Effector memory CD8-positive, alpha-beta T cell (primary cell): Measurements from ENCODE around the gene PPAN.

Experiments used
- ATAC-seq: fragments of 150-1000 bp; cut with Tn5 transposase; replicated peaks from 2 replicates; pipeline ENCODE4 v1.10.0; 2021; ENCODE audit warnings: mild to moderate bottlenecking, moderate library complexity
- DNase-seq, 3 experiments: peaks; one replicate each; pipeline ENCODE4 v3.0.0; 2021
- H3K27ac Mint-ChIP-seq, 2 donors: one replicate each; pipeline ENCODE4 v1.8.0; 2022; ENCODE audit warnings: mild to moderate bottlenecking in 2 of 2, mixed read lengths in 2 of 2, moderate library complexity in 2 of 2
- H3K27me3 Mint-ChIP-seq, 2 donors: one replicate each; pipeline ENCODE4 v1.8.0; 2022; ENCODE audit warnings: mixed read lengths in 2 of 2
- H3K36me3 Mint-ChIP-seq: one replicate; pipeline ENCODE4 v1.8.0; 2022; ENCODE audit warnings: mild to moderate bottlenecking, moderate library complexity, mixed read lengths; ENCODE audit not compliant: insufficient read depth
- H3K4me1 Mint-ChIP-seq, 2 donors: one replicate each; pipeline ENCODE4 v1.8.0; 2022; ENCODE audit warnings: low read depth in 2 of 2, mixed read lengths in 2 of 2
- H3K4me3 Mint-ChIP-seq, 2 donors: one replicate each; pipeline ENCODE4 v1.8.0; 2022; ENCODE audit warnings: mild to moderate bottlenecking in 2 of 2, mixed read lengths in 2 of 2, moderate library complexity in 2 of 2
- H3K9me3 Mint-ChIP-seq, 2 donors: one replicate each; pipeline ENCODE4 v1.8.0; 2022; ENCODE audit warnings: mixed read lengths in 2 of 2

Gene PPAN

DNA sequence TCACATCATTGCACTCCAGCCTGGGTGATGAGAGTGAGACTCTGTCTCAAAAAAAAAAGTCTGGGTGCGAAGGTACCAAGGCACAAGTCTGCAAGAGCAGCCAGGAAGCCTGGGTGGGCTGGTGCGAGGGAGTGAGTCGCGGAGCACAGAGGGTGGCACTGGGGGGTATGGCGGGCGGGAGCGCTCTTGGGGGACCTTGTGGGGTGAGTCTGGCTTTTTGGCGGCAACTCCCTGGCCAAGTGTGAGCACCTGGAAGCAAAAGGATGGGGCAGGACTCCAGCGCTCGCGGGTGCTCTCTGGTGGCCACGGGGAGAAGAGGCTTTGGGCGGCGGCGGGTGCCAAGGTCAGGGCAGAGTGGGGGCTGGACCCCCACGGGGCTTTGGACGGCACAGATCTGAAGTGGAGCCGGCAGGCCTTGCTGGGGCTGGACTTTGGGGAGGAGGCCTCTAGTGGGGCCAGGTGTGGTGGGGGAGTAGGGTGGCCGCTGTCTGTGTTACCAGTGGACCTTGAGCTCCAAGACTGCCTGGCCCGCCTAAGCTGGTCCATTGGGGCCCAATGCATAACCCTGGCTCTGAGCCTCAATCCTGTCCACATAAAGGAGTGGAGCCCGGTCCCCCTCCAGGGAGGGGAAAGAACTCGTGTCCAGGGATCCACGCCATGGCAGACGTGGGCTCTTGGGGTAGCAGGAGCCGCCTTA, 6.9 kb downstream of the PPAN start:
- H3K27ac Mint-ChIP-seq = peak overlapping the region; percentile 93 to 94
- peaks cover 95% of the 10 kb centered on the region for H3K36me3 Mint-ChIP-seq
- H3K4me1 Mint-ChIP-seq = peaks cover 50 to 51% of the 10 kb centered on the region in 2 donors
- H3K27me3 Mint-ChIP-seq = no peaks in the 10 kb centered on the region
- ATAC-seq = peak; percentile 54
- DNase-seq = peak; percentile 65 to 74 (median 69)
- H3K9me3 Mint-ChIP-seq = no peaks in the 10 kb centered on the region
- H3K4me3 Mint-ChIP-seq = peak overlapping the region; percentile 73 to 74

DNA sequence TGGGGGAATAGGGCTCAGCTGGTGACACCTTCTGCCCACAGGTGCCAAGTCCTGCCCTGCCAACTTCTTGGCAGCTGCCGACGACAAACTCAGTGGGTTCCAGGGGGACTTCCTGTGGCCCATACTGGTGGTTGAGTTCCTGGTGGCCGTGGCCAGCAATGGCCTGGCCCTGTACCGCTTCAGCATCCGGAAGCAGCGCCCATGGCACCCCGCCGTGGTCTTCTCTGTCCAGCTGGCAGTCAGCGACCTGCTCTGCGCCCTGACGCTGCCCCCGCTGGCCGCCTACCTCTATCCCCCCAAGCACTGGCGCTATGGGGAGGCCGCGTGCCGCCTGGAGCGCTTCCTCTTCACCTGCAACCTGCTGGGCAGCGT, 7.4 kb downstream of the PPAN start:
- ATAC-seq (no peak), DNase-seq (no peak)
- H3K27ac Mint-ChIP-seq = peak overlapping the region; percentile 93 to 94
- peaks cover 93% of the 10 kb centered on the region for H3K36me3 Mint-ChIP-seq
- peak overlapping the region; percentile 73 to 74 for H3K4me3 Mint-ChIP-seq
- peaks cover 51% of the 10 kb centered on the region in 2 donors for H3K4me1 Mint-ChIP-seq
- H3K27me3 Mint-ChIP-seq = no peaks in the 10 kb centered on the region
- H3K9me3 Mint-ChIP-seq = no peaks in the 10 kb centered on the region

DNA sequence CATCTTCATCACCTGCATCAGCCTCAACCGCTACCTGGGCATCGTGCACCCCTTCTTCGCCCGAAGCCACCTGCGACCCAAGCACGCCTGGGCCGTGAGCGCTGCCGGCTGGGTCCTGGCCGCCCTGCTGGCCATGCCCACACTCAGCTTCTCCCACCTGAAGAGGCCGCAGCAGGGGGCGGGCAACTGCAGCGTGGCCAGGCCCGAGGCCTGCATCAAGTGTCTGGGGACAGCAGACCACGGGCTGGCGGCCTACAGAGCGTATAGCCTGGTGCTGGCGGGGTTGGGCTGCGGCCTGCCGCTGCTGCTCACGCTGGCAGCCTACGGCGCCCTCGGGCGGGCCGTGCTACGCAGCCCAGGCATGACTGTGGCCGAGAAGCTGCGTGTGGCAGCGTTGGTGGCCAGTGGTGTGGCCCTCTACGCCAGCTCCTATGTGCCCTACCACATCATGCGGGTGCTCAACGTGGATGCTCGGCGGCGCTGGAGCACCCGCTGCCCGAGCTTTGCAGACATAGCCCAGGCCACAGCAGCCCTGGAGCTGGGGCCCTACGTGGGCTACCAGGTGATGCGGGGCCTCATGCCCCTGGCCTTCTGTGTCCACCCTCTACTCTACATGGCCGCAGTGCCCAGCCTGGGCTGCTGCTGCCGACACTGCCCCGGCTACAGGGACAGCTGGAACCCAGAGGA, 7.9 kb downstream of the PPAN start:
- Mint-ChIP-seq H3K36me3 (peaks cover 93% of the 10 kb centered on the region), H3K4me1 (peaks cover 55 to 56% of the 10 kb centered on the region in 2 donors), H3K27ac (peak overlapping the region; percentile 93 to 94), H3K4me3 (peak overlapping the region; percentile 73 to 74), H3K27me3 (no peaks in the 10 kb centered on the region), H3K9me3 (no peaks in the 10 kb centered on the region)
- no peak for DNase-seq
- no peak for ATAC-seq

DNA sequence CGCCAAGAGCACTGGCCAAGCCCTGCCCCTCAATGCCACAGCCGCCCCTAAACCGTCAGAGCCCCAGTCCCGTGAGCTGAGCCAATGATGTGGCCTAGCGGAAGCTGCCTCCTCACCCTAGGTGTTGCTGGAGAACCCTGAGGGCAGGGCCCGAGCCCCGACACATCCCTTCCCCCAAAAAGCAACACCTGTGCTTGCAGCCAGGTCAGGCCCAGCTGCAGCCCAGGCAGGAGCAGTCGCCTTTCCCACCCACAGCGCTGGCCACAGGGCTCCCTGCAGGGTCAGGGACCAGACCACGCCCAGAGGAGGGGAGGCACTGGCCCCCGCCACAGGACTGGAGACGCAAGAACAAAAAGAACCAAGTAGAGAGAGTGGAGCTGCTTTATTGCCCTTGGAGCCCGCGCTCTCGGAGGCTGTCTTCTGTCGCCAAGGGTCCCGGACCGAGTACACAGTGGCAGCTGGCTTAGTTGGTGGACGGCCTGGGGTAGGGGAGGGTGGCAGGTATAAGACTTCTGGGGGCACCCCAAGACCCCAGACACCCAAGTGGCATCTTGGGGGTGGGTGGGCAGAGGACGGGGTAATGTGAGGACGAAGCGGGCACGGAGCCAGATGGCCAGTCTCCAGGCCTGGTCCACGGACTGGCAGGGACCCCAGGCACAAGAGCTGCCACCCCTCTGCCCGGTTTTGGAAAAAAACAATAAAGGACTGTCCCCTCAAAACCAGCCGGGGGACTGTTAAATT, 8.7 kb downstream of the PPAN start:
- peaks cover 93% of the 10 kb centered on the region for H3K36me3 Mint-ChIP-seq
- no peaks in the 10 kb centered on the region for H3K27me3 Mint-ChIP-seq
- no peak for DNase-seq
- peak overlapping the region; percentile 46 to 73 for H3K4me3 Mint-ChIP-seq
- peaks cover 55 to 56% of the 10 kb centered on the region in 2 donors for H3K4me1 Mint-ChIP-seq
- H3K9me3 Mint-ChIP-seq = no peaks in the 10 kb centered on the region
- peak overlapping the region; percentile 60 to 94 for H3K27ac Mint-ChIP-seq
- ATAC-seq = no peak

DNA sequence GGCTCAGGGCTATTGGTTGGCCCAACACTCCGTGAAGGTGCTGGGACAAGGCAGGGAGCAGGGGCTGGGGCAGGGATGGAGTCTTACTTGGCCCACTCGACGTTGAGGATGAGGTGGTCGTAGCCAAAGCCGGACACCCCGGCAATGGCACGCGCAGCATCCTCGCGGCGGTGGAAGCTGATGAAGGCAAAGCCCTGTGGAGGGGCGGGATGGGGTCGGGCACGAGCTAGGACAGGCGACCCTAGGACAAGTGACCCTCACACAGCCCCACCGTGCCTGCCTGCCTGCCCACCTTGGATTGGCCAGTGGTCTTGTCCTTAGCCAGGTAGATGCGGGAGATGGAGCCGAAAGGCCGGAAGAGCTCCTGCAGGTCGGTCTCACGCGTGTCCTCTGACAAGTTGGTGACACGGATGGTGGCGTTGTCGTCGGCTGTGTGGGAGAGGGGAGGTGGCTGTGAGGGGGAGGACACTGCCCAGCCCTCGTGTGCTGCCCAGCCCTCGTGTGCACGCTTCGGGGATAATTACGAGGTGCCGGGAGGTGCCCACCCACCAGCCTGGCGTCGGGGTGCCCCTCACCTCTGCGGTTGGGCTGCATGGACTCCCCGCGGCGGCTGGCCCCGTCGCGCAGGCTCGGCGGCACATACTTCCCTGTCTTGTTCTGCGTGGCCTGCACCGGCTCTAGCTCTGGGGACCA, 9.4 kb downstream of the PPAN start:
- DNase-seq (no peak), ATAC-seq (no peak)
- peak overlapping the region; percentile 67 to 94 for H3K27ac Mint-ChIP-seq
- H3K4me1 Mint-ChIP-seq = peaks cover 53% of the 10 kb centered on the region in 2 donors
- H3K27me3 Mint-ChIP-seq = no peaks in the 10 kb centered on the region
- H3K4me3 Mint-ChIP-seq = peak overlapping the region; percentile 54 to 73
- no peaks in the 10 kb centered on the region for H3K9me3 Mint-ChIP-seq
- H3K36me3 Mint-ChIP-seq = peaks cover 89% of the 10 kb centered on the region

DNA sequence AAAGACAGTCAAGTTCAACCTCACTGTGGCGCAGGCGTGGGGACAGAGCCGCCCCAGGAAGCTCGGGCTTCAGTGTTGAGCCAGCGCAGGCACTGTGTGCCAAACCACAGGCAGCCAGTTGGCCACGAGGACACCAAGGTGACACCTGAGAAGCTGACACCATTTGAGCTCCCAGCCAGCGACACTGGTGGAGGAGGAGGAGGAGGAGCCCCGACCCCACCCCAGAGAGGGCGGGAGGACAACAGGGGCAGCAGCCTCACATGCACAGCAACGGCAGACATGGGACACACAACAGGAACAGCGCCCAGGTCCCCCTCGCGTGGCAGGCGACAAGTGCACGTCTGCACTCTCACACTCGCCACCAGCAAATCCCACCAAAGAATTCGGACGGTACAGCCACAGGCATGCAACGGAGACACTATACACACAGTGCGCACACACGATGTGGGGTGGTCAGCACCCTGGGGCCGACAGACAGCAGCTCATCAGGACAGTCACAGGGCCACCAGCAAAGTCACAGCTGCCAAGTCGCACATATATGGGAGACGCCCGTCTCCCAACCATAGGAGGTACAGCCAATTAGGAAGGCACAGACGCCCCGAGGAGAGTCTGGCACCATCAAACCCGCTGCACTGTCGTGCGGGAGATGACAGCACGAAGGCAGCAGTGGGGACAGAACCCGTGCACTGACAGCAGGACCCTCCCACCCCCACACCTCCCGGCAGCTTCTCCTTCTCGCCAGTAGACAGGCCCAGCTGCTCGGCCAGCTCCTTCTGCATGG, 10.1 kb downstream of the PPAN start:
- peak overlapping the region; percentile 27 to 54 for H3K4me3 Mint-ChIP-seq
- H3K27me3 Mint-ChIP-seq = no peaks in the 10 kb centered on the region
- no peaks in the 10 kb centered on the region for H3K9me3 Mint-ChIP-seq
- H3K27ac Mint-ChIP-seq = peak overlapping the region; percentile 67 to 94
- H3K36me3 Mint-ChIP-seq = peaks cover 81% of the 10 kb centered on the region
- DNase-seq (no peak), ATAC-seq (no peak)
- peaks cover 48% of the 10 kb centered on the region in 2 donors for H3K4me1 Mint-ChIP-seq

DNA sequence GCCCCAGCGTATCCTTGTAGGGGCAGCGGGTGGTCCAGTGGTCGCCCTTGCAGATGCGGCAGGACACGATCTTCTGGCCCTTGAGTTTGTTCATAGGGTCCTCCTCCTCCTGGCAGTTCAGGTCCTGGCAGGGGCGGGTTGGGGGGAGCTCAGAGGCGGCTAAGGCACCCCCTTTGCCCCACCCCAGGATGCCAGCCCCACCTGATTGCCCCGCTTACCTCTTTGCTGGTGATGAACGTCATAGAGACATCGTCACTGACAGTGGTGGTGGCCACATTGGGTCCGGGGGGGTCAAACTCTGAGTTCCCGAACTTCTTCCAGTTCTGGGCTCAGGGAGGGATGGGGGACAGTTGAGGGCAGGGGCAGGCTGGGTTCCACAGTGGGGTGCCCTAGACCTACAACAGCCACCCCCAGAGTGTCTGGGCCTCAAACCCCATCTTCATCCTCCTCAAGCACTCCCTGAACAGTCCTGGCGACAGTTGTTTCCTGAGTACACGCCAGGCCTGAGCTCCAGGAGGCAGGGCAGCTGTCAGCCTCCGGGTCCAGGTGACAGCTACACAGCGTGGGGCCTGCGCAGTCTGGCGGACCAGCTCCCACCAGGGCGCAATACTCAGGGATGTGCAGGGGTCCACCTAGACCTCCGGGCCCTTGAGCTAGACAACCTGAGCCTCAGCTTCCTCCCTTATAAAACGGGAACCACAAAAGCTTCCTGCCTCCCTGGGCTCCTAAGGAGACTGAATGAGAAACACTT, 10.9 kb downstream of the PPAN start:
- DNase-seq (no peak), ATAC-seq (no peak)
- Mint-ChIP-seq H3K4me3 (peak overlapping the region in 1 of 2 donors; percentile 27), H3K9me3 (no peaks in the 10 kb centered on the region), H3K27me3 (no peaks in the 10 kb centered on the region), H3K36me3 (peaks cover 74% of the 10 kb centered on the region), H3K4me1 (peaks cover 41 to 42% of the 10 kb centered on the region in 2 donors), H3K27ac (peak overlapping the region; percentile 67 to 94)

DNA sequence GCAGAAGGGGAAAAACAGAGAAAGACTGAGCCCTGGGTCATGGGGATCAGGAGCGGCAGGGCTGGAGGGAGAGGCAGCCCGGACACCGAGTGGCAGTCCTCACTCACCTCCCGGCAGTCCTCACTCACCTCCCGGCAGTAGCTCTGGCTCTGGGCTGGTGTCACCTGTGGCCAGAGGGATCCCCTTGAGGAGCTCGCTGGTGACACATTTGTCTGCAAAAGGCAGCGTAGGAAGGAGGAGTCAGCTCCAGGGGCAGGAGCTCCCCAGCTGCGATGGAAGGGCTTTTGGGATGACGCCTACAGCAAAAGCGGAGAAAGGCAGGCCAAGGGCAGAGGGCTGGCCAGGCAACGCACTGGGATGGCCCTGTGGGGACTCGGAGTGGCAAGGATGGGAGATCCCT, 12.8 kb downstream of the PPAN start:
- no peaks in the 10 kb centered on the region for H3K9me3 Mint-ChIP-seq
- peak overlapping the region; percentile 88 to 97 for H3K27ac Mint-ChIP-seq
- peak overlapping the region; percentile 92 to 98 for H3K4me3 Mint-ChIP-seq
- H3K36me3 Mint-ChIP-seq = peaks cover 55% of the 10 kb centered on the region
- H3K27me3 Mint-ChIP-seq = no peaks in the 10 kb centered on the region
- H3K4me1 Mint-ChIP-seq = peaks cover 24 to 26% of the 10 kb centered on the region in 2 donors
- no peak for ATAC-seq
- no peak for DNase-seq

DNA sequence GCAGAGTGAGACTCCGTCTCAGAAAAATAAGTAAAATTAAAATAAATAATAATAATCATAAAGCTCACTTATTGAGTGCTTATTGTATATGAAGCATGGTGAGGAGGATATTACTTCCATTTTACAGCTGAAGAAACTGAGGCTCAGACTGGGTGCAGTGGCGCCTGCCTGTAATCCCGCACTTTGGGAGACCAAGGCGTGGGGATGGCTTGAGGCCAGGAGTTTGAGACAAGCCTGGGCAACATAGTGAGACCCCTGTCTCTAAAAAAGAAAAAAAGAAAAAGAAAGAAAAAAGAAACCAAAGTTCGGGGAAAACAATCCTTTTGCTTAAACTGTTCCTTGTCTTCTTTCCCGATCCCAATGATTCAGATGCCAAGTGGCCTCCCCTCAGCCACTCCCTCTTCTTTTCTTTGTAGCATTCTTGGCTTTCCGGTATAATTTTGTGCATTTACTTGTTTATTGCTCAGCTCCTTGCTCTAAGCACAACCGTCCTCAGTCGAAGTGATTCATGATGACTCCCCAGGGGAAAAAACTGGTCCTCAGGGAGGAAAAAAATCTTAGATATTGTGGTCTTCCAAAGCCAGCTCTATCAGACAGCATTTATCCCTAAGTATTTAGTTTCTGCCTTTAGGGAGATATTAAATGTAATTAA, 14.5 kb downstream of the PPAN start:
- no peaks in the 10 kb centered on the region for H3K9me3 Mint-ChIP-seq
- H3K4me1 Mint-ChIP-seq = peaks cover 18 to 21% of the 10 kb centered on the region in 2 donors
- DNase-seq (no peak), ATAC-seq (no peak)
- H3K4me3 Mint-ChIP-seq = no peak overlapping the region
- H3K27me3 Mint-ChIP-seq = no peaks in the 10 kb centered on the region
- no peak overlapping the region for H3K27ac Mint-ChIP-seq
- H3K36me3 Mint-ChIP-seq = peaks cover 41% of the 10 kb centered on the region

DNA sequence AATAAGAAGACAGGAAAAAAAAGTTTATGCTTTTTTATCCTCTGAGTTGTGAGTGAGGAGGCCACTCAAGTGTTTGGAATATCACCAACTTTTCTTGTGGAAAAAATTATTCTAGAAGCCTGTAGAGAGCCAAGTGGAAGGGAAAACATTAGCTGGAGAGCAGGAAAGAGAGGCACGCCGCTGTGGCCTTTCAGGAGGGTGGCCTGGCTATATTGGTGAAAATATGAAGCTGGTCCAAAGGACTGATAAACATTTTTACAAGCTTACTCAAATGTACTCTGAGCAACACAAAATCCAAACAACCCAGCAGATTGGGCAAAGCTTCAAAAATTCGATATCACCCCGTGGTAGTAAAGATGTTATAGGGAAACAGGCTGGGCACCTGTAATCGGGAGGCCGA, 15.9 kb downstream of the PPAN start:
- DNase-seq = no peak
- no peak for ATAC-seq
- no peaks in the 10 kb centered on the region for H3K9me3 Mint-ChIP-seq
- H3K27ac Mint-ChIP-seq = no peak overlapping the region
- peaks cover 13% of the 10 kb centered on the region in 2 donors for H3K4me1 Mint-ChIP-seq
- no peaks in the 10 kb centered on the region for H3K27me3 Mint-ChIP-seq
- H3K4me3 Mint-ChIP-seq = no peak overlapping the region
- peaks cover 29% of the 10 kb centered on the region for H3K36me3 Mint-ChIP-seq

DNA sequence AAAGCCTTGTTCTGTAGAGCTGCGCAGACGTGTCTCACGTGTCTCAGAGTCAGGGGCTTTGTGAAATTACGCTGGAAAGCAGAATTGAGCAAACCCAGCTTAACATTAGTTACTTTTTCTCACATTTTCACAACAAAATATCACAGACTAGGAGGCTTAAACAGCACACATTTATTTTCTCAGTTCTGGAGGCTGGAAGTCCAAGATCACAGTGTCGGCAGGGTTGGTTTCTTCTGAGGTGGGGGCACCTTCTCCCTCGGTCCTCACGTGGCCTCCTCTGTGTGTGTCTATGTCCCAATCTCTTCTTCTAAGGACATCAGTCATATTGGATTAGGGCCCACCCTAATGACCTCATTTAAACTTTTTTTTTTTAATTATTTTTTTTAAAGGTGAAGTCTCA, 18.3 kb downstream of the PPAN start:
- no peak for ATAC-seq
- no peak overlapping the region for H3K27ac Mint-ChIP-seq

DNA sequence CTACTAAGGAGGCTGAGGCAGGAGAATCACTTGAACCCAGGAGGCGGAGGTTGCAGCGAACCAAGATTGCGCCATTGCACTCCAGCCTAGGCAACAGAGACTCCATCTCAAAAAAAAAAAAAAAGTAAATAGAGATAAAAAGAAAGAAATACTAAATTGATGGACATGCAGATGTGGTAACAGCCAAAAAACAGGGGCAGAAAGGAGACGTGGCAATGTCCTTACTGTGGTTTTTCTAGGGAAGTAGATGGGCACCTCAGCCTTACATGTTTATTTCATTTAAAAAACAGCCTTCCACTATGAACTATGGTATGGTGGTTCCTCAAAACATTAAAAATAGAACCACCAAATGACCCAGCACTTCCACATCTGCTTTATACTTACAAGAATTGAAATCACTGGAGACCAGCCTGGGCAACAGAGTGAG, 20.1 kb downstream of the PPAN start:
- no peak overlapping the region for H3K27ac Mint-ChIP-seq
- DNase-seq (no peak), ATAC-seq (no peak)

More for the DNA sequence above, 18.3 kb downstream of the PPAN start:
- H3K4me1 Mint-ChIP-seq = peaks cover 6 to 7% of the 10 kb centered on the region in 2 donors
- H3K27me3 Mint-ChIP-seq = no peaks in the 10 kb centered on the region
- H3K36me3 Mint-ChIP-seq = peaks cover 21% of the 10 kb centered on the region
- no peak for DNase-seq
- H3K9me3 Mint-ChIP-seq = no peaks in the 10 kb centered on the region
- H3K4me3 Mint-ChIP-seq = no peak overlapping the region

More for the DNA sequence above, 20.1 kb downstream of the PPAN start:
- no peak overlapping the region for H3K4me3 Mint-ChIP-seq
- no peaks in the 10 kb centered on the region for H3K27me3 Mint-ChIP-seq
- H3K36me3 Mint-ChIP-seq = peaks cover 24% of the 10 kb centered on the region
- no peaks in the 10 kb centered on the region for H3K4me1 Mint-ChIP-seq
- no peaks in the 10 kb centered on the region for H3K9me3 Mint-ChIP-seq
